B cell (primary cell): ENCODE results near the gene APOBEC3H.
"Not testable (repeated sequence)": the region's sequence is repeated elsewhere in the genome, so short reads cannot be mapped to it uniquely, and the experiment has no call there.

Source experiments
- EZH2 ChIP-seq: IDR thresholded peaks from 2 replicates; pipeline ENCODE4 v1.6.1; 2012; ENCODE audit warnings: borderline replicate concordance, low read depth, mild to moderate bottlenecking, moderate library complexity, low read length; ENCODE audit not compliant: insufficient read depth, poor library complexity, severe bottlenecking
- TF ChIP-seq, protein P1 (sequence below): fragments of 200-600 bp; IDR thresholded peaks from one replicate; pipeline ENCODE4 v1.8.0; 2022; ENCODE audit warnings: antibody characterized with exemption, mild to moderate bottlenecking

DNA sequence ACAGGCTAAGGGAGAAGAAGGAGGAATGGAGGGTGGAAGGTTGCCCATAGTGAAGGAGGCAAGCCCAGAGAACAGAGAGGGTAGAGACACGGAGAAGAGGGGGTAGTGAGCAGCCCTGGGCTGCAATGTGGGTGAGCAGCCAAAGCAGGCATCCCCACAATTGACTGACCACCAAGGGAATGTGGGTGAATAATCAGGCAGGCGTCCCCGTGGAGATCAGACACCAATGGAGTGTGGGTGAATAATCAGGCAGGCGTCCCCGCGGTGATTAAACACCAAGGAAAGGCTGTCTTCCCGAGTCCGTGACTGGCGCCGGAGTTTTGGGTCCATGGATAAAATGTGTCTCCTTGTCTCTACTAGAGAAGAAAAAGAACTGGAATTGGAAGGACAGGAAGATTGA lies 35.1 kb upstream of the APOBEC3H start:
- TF ChIP-seq, protein P1, sequence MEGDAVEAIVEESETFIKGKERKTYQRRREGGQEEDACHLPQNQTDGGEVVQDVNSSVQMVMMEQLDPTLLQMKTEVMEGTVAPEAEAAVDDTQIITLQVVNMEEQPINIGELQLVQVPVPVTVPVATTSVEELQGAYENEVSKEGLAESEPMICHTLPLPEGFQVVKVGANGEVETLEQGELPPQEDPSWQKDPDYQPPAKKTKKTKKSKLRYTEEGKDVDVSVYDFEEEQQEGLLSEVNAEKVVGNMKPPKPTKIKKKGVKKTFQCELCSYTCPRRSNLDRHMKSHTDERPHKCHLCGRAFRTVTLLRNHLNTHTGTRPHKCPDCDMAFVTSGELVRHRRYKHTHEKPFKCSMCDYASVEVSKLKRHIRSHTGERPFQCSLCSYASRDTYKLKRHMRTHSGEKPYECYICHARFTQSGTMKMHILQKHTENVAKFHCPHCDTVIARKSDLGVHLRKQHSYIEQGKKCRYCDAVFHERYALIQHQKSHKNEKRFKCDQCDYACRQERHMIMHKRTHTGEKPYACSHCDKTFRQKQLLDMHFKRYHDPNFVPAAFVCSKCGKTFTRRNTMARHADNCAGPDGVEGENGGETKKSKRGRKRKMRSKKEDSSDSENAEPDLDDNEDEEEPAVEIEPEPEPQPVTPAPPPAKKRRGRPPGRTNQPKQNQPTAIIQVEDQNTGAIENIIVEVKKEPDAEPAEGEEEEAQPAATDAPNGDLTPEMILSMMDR, result not testable (repeated sequence)
- TF ChIP-seq EZH2, result not testable (repeated sequence)
